HUES48 (cell line): ENCODE data around the gene MID2.
A peak's percentile ranks its signal among the peaks of the same experiment; 100 is the strongest.

Source experiments
- H3K27ac ChIP-seq: one replicate; pipeline ENCODE4 v1.7.0; 2013; ENCODE audit warnings: low read depth, low read length, inconsistent platforms
- H3K27me3 ChIP-seq: 2 replicates; pipeline ENCODE4 v1.6.1; 2013; ENCODE audit warnings: mild to moderate bottlenecking, low read length; ENCODE audit not compliant: control insufficient read depth, insufficient read depth
- H3K36me3 ChIP-seq: 2 replicates; pipeline ENCODE4 v1.6.1; 2013; ENCODE audit warnings: low read length; ENCODE audit not compliant: control insufficient read depth, insufficient read depth
- H3K4me1 ChIP-seq: 2 replicates; pipeline ENCODE4 v1.6.1; 2013; ENCODE audit warnings: mild to moderate bottlenecking, low read length; ENCODE audit not compliant: control insufficient read depth, insufficient read depth
- H3K4me3 ChIP-seq: 2 replicates; pipeline ENCODE4 v1.5.1; 2013; ENCODE audit warnings: mild to moderate bottlenecking, low read depth, low read length
- H3K9ac ChIP-seq: 2 replicates; pipeline ENCODE4 v1.6.1; 2013; ENCODE audit warnings: mild to moderate bottlenecking, low read depth, low read length, moderate library complexity
- H3K9me3 ChIP-seq: 2 replicates; pipeline ENCODE4 v1.6.1; 2013; ENCODE audit warnings: low read length; ENCODE audit not compliant: control insufficient read depth, insufficient read depth

MID2 gene

DNA sequence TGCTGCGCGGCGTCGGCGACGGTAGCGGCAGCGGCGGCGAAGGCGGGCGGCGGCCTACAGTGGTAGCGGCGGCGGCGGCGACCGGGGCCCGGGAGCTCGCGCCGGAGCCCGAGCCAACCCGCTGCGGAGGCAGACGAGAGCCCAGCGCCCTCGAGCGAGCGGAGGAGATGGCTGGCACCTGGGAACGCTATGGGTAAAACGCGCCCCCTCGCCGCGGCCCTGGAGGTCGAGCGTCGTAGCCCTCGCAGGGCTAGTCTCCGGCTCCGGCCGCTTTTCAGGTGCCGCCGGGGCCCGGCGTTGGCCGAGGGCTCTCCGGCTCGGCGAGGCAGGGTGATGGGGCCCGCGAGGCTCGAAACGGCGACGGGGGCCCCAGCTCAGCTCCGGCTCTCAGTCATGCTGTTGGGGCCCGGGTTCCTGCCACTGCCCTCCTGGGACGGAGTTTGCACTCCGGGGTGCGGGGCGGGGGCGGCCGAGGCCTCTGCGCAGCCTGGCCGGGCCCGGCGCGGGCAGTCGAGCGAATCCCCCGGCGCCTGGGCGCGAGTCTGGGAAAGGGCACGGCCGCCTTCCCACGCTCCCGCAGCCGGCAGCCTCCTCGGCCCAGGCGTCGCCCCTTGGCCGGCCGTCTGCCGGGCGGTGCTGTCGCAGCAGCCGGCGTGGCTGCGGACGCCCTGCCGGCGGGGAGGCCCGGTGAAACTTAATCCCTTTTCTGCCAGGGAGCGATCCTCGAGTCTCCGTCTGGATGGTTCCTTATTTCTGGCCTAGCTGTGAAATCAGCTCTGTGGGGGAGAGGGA, 768 bp downstream of the MID2 start:
- H3K27me3 ChIP-seq, result peaks cover 47% of the 10 kb centered on the region
- H3K27ac ChIP-seq, result no peak overlapping the region
- peak overlapping the region; percentile 52 for H3K4me3 ChIP-seq
- no peaks in the 10 kb centered on the region for H3K36me3 ChIP-seq
- H3K9me3 ChIP-seq, result no peaks in the 10 kb centered on the region
- no peak overlapping the region; the same call in 1 of the 2 replicates for H3K9ac ChIP-seq
- 0 out of 2 replicates have a peak, but pooled peaks cover 4% of the 10 kb centered on the region for H3K4me1 ChIP-seq

DNA sequence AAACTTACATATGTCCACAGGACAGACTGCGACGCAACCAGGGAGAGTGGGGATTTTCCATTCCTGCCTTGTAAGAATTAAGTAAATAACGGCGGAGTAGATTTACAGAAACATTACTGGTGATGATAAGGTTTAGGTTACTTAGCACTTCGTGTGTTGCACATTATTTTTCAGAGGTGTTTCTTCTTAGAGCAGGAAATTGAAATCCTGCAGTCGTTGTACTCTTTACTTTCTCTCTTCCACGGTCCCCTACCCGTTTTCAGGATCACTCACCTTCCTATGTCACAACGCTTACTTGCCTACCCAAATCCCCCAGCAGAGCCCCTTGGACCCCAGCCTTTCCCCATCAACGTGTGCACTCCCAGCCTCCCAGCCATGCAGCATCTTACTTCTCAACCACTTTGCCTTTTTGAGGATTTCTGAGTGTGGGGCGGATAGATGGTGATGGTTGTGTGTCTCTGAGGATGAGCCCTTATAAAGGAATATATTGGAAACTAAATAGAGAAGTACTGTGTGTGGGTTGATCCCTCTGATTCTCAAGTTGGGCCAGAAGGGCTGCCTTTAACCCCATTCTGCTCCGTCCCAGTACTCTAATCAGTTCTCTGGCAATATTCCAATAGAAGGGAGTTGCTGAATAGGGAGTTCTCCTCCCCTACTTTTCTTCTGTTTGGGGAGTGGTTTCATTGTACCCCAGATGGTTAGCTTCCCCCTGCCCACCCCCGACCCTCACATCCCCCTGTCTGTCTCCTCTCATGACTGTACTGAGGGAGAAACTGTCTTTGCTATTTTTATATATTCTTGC, 1.6 kb downstream of the MID2 start:
- Histone ChIP-seq H3K27ac (no peak overlapping the region), H3K9ac (no peak overlapping the region), H3K27me3 (peaks cover 47% of the 10 kb centered on the region), H3K4me3 (peak overlapping the region; percentile 52), H3K9me3 (no peaks in the 10 kb centered on the region), H3K36me3 (no peaks in the 10 kb centered on the region), H3K4me1 (0 out of 2 replicates have a peak, but pooled peaks cover 4% of the 10 kb centered on the region)

DNA sequence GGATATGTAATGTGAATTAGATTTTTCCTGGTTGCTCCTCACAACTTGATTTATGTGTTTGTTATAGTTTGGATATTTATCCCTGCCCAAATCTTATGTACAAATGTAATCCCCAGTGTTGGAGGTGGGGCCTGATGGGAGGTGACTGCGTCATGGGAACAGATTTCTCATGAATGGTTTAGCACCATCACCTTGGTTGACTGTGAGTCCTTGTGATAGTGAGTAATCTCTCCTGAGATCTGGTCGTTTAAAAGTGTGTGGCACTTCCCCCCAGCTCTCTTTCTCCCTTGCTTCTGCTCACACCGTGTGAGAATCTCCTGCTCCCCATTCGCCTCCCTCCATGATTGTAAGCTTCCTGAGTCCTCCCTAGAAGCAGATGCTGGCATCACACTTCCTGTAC, 2.2 kb downstream of the MID2 start:
- Histone ChIP-seq H3K36me3 (no peaks in the 10 kb centered on the region), H3K27ac (no peak overlapping the region), H3K4me1 (0 out of 2 replicates have a peak, but pooled peaks cover 4% of the 10 kb centered on the region), H3K27me3 (peaks cover 47% of the 10 kb centered on the region), H3K4me3 (no peak overlapping the region), H3K9me3 (no peaks in the 10 kb centered on the region), H3K9ac (no peak overlapping the region)

GRCh38 chrX:107829878-107830277, 4.2 kb downstream of the MID2 start:
- H3K27ac ChIP-seq, result no peak overlapping the region
- no peaks in the 10 kb centered on the region for H3K36me3 ChIP-seq
- no peak overlapping the region for H3K9ac ChIP-seq
- H3K9me3 ChIP-seq, result no peaks in the 10 kb centered on the region
- no peak overlapping the region for H3K4me3 ChIP-seq
- H3K27me3 ChIP-seq, result peaks cover 38% of the 10 kb centered on the region
- H3K4me1 ChIP-seq, result 0 out of 2 replicates have a peak, but pooled peaks cover 4% of the 10 kb centered on the region

- no peak overlapping the region for H3K4me3 ChIP-seq
- H3K36me3 ChIP-seq, result no peaks in the 10 kb centered on the region
- no peak overlapping the region for H3K9ac ChIP-seq
- H3K27ac ChIP-seq, result no peak overlapping the region
- peaks cover 26% of the 10 kb centered on the region for H3K27me3 ChIP-seq
- H3K4me1 ChIP-seq, result 0 out of 2 replicates have a peak, but pooled peaks cover 4% of the 10 kb centered on the region
- H3K9me3 ChIP-seq, result no peaks in the 10 kb centered on the region
These were observed 5.5 kb downstream of the MID2 start for GRCh38 chrX:107831071-107831730.

DNA sequence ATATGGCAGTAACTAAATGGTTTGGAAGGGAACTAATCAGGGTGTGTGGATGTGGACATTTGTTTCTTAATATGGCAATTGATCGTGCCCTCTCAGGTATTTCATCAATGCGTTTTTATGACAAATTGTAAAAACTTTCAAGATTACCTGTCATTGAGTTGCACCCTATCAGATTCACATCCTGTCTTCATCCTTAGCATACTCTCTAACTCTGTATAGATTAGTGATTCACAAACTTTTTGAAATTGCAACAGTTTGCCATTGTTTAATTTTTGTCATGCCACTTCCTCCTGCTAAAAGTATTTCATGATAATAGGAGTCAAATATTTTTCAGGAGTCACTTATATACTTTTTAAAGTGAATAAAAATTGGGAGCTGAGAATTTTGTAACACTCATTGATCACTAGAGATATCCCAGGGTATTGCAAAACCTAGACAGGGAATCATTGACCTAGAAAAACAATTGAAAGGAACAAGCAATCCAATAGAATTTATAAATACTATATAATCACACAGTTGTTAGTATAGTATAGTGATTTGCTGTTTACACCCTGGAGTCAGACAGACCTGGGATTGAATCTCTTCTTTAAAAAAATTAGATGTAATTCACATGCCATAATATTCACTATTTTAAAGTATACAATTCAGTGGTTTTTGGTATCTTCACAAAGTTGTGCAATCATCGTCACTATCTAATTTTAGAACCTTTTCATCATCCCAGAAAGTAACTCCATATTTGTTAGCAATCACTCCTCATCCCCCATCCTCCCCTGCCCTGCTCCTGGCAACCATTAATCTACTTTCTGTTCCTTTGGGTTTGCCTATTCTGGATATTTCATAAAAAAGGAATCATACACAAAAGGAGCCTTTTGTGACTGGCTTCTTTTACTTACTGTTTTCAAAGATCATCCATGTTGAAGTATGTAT, 8.9 kb downstream of the MID2 start:
- H3K36me3 ChIP-seq, result no peaks in the 10 kb centered on the region
- peaks cover 3% of the 10 kb centered on the region; the same call in 1 of the 2 replicates for H3K27me3 ChIP-seq
- no peak overlapping the region for H3K9ac ChIP-seq
- H3K4me3 ChIP-seq, result no peak overlapping the region
- no peaks in the 10 kb centered on the region for H3K4me1 ChIP-seq
- H3K9me3 ChIP-seq, result no peaks in the 10 kb centered on the region
- no peak overlapping the region for H3K27ac ChIP-seq

DNA sequence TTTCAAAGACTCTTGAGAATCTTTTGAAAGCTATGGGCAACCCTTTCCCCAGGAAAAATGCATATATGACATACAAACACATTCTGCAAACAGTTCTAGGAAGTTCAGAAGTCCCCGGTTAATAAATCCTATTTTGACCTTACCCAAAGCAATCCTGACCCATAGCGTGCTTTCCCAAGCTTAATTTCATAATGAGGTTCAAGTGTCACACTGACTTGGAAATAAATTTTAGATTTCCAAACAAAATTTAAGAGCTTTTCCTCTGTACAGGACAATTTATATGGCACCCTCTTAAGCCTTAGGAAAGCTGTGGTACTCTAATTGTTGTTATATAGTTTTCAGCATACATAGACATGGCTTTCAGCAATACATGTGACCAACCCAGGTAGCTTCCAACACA, 11.3 kb downstream of the MID2 start:
- Histone ChIP-seq H3K27ac (no peak overlapping the region), H3K27me3 (peaks cover 3% of the 10 kb centered on the region; the same call in 1 of the 2 replicates), H3K36me3 (no peaks in the 10 kb centered on the region), H3K4me3 (no peak overlapping the region), H3K4me1 (no peaks in the 10 kb centered on the region), H3K9me3 (no peaks in the 10 kb centered on the region), H3K9ac (no peak overlapping the region)

GRCh38 chrX:107840971-107841370, 15.3 kb downstream of the MID2 start:
- H3K9me3 ChIP-seq, result no peaks in the 10 kb centered on the region
- H3K27ac ChIP-seq, result no peak overlapping the region
- H3K4me1 ChIP-seq, result no peaks in the 10 kb centered on the region
- no peaks in the 10 kb centered on the region for H3K36me3 ChIP-seq
- peaks cover 7% of the 10 kb centered on the region for H3K27me3 ChIP-seq
- no peak overlapping the region for H3K4me3 ChIP-seq
- H3K9ac ChIP-seq, result no peak overlapping the region

DNA sequence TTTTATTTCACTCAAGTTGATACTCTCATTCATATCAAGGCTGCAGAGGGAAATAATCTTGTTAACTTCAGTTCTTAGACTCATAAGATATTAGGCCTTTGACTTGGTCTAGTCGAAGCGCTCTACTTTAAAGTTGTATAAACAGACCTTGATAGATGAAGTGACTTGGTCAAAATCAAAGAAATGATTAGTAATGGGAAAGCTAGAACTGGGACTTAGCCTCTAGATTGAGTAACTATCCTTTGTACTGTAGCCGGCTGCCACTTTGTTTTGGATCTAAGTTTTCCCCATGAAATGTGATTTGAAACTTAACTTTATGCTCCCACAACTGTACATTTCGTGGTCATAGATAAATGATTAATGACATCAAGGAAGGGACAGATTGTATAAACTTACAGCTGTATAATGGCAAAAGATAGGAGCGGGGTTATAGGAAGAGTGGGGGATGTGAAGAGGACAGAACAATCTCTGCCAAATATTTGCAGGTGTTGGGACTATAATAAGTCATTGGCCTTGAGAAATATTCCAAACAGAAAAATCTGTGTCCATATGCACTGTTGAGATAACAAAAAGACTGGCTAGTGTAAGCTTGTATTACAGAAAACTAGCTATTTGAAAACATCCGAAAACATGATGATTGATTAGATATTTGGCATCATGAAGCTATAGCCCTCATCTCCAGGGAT, 17.2 kb downstream of the MID2 start:
- Histone ChIP-seq H3K36me3 (no peaks in the 10 kb centered on the region), H3K4me1 (no peaks in the 10 kb centered on the region), H3K4me3 (no peak overlapping the region), H3K27me3 (peaks cover 8% of the 10 kb centered on the region), H3K9me3 (no peaks in the 10 kb centered on the region), H3K9ac (no peak overlapping the region), H3K27ac (no peak overlapping the region)

- Histone ChIP-seq H3K27me3 (peaks cover 8% of the 10 kb centered on the region), H3K4me1 (no peaks in the 10 kb centered on the region), H3K4me3 (no peak overlapping the region), H3K9ac (no peak overlapping the region), H3K27ac (no peak overlapping the region), H3K36me3 (no peaks in the 10 kb centered on the region), H3K9me3 (no peaks in the 10 kb centered on the region)
These were observed 20.0 kb downstream of the MID2 start for GRCh38 chrX:107845625-107846024.
